ENCODE data around the gene SYNRG. TPM values are rescaled to one million over a fixed set of nuclear protein-coding genes. Genes with fewer than 3 reads are reported as not detected.

The SYNRG gene
- total and polyA plus RNA-seq, 2 of the 13 experiments (the other 11 are each of a cell fraction or from before 2014, with no cell fraction given): 7.3 to 8.7 TPM

DNA sequence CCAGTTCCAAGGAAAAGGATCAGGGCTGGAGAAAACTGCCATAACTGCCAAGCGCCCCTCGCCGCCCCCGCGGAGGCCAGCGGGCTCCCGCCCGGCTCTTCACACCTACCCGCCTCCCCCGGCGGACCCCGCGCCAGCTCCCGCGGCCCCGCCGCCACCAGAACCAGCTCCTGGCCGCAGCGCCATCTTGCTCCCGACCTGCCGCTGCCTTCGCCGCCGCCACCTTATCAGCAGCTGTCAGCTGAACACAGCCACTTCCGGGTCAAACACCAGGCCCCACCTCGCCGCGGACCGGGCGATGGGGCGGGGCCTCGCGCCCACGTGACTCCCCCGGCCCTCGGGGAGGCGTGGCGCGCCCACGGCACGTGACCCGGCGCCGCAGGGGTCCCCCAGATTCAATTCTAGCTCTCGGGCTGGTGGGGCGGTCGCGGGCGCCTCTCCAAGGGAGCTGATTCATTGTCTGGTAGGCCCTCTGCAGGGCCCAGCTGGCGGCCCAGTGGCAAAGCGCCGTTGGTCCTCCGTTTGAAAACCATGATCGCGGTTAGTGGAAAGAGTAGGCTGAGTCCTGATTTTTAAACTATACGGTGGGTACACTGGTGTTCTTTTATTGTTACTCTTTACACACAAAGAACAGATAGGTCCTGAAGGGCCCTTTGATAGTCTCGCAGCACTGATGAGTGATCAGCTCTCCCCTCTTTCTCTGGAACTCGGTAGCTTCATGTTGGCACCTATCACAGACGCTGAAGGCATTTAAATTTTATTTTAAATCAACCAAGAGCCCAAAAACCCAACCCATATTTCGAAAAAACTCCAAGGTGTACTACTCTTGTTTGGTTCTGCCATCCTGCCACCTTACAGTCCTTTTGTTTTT, at the start of gene SYNRG (continued):
- TF ChIP-seq, protein P1, sequence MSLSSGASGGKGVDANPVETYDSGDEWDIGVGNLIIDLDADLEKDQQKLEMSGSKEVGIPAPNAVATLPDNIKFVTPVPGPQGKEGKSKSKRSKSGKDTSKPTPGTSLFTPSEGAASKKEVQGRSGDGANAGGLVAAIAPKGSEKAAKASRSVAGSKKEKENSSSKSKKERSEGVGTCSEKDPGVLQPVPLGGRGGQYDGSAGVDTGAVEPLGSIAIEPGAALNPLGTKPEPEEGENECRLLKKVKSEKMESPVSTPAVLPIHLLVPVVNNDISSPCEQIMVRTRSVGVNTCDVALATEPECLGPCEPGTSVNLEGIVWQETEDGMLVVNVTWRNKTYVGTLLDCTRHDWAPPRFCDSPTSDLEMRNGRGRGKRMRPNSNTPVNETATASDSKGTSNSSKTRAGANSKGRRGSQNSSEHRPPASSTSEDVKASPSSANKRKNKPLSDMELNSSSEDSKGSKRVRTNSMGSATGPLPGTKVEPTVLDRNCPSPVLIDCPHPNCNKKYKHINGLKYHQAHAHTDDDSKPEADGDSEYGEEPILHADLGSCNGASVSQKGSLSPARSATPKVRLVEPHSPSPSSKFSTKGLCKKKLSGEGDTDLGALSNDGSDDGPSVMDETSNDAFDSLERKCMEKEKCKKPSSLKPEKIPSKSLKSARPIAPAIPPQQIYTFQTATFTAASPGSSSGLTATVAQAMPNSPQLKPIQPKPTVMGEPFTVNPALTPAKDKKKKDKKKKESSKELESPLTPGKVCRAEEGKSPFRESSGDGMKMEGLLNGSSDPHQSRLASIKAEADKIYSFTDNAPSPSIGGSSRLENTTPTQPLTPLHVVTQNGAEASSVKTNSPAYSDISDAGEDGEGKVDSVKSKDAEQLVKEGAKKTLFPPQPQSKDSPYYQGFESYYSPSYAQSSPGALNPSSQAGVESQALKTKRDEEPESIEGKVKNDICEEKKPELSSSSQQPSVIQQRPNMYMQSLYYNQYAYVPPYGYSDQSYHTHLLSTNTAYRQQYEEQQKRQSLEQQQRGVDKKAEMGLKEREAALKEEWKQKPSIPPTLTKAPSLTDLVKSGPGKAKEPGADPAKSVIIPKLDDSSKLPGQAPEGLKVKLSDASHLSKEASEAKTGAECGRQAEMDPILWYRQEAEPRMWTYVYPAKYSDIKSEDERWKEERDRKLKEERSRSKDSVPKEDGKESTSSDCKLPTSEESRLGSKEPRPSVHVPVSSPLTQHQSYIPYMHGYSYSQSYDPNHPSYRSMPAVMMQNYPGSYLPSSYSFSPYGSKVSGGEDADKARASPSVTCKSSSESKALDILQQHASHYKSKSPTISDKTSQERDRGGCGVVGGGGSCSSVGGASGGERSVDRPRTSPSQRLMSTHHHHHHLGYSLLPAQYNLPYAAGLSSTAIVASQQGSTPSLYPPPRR (CRISPR knock-in tag; IDR thresholded peaks at IDR 0.05; ENCODE audit: borderline replicate concordance): no peak
- peak; percentile 74 for TF ChIP-seq ZC3H4 (CRISPR knock-in tag; IDR thresholded peaks at IDR 0.05; ENCODE audit: borderline replicate concordance)
- TF ChIP-seq ZNF44 (CRISPR knock-in tag; IDR thresholded peaks at IDR 0.05): no peak
- no peak for TF ChIP-seq ZBTB1 (CRISPR knock-in tag; IDR thresholded peaks at IDR 0.05; ENCODE audit: borderline replicate concordance)
- TF ChIP-seq XRCC5 (optimal IDR thresholded peaks at IDR 0.05; ENCODE audit: low read length): peak; percentile 56
- peak; percentile 95 for TF ChIP-seq GABPB1 (CRISPR knock-in tag; IDR thresholded peaks at IDR 0.05)
- TF ChIP-seq SP5 (CRISPR knock-in tag; IDR thresholded peaks at IDR 0.05; ENCODE audit: borderline replicate concordance, low read depth): peak; percentile 73; the same call in 1 of the 2 replicates
- TF ChIP-seq ZNF17 (CRISPR knock-in tag; IDR thresholded peaks at IDR 0.05): no peak
- 0 out of 2 replicates have a peak, but pooled peaks have one; percentile 40 for TF ChIP-seq ZBTB7B (CRISPR knock-in tag; IDR thresholded peaks at IDR 0.05)
- no peak for TF ChIP-seq MIER2 (CRISPR knock-in tag; IDR thresholded peaks at IDR 0.05)
- peak; percentile 97 for TF ChIP-seq YY1 (IDR thresholded peaks at IDR 0.05; ENCODE audit: insufficient read depth, insufficient replicate concordance, low read depth, low read length)
- TF ChIP-seq ISL2 (CRISPR knock-in tag; IDR thresholded peaks at IDR 0.05): 0 out of 2 replicates have a peak, but pooled peaks have one; percentile 40
- TF ChIP-seq ATF7-NPFF (CRISPR knock-in tag; IDR thresholded peaks at IDR 0.05; ENCODE audit: low read depth): peak; percentile 77
- no peak for TF ChIP-seq TCF12 (IDR thresholded peaks at IDR 0.05)
- no peak; the same call in 1 of the 2 replicates for TF ChIP-seq TCF12 (CRISPR knock-in tag; IDR thresholded peaks at IDR 0.05)
- TF ChIP-seq SMARCC2 (IDR thresholded peaks at IDR 0.05): no peak
- no peak for TF ChIP-seq IRF1 (CRISPR knock-in tag; IDR thresholded peaks at IDR 0.05; ENCODE audit: low read depth)
- TF ChIP-seq HIC2 (CRISPR knock-in tag; IDR thresholded peaks at IDR 0.05; ENCODE audit: low read depth): no peak
- no peak for TF ChIP-seq HOXA9 (CRISPR knock-in tag; IDR thresholded peaks at IDR 0.05; ENCODE audit: borderline replicate concordance)
- peak; percentile 83 for TF ChIP-seq YEATS4 (CRISPR knock-in tag; IDR thresholded peaks at IDR 0.05; ENCODE audit: borderline replicate concordance)
- no peak for TF ChIP-seq TRIM22 (IDR thresholded peaks at IDR 0.05)

Data from HepG2 (cell line).